Measurements from ENCODE around the gene RAX2.

DNA sequence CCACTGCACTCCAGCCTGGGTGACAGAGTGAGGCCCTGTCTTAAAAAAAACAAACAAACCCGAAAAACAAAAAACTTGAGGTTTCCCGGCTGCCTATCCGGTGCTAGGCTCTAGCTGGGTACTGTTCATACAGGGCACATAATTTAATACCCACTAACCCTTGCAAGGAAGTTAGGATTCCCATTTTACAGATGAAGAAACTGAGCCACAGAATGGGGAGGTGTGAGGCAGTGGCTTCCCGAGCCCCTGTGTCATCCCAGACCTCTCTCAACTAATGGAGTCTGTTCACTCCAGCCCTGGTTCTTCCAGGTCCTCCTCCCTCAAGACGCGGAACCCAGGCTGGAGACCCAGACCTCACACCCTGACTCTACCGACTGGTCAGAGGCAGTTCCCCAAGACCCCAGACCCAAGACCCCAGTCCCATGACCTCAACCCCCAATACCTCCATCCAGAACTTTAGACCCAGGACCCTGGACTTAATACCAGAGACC is 11.1 kb downstream of the RAX2 start:
- TF ChIP-seq RAD21 (conservative IDR thresholded peaks at IDR 0.05) (no peak), CTCF (IDR thresholded peaks at IDR 0.05; ENCODE audit: poor library complexity, severe bottlenecking) (no peak), MXI1 (conservative IDR thresholded peaks at IDR 0.05; ENCODE audit: poor library complexity, severe bottlenecking) (no peak), POLR2AphosphoS5 (IDR thresholded peaks at IDR 0.05) (no peak), EZH2 (IDR thresholded peaks at IDR 0.05; ENCODE audit: borderline replicate concordance, insufficient read depth, low read length, poor library complexity, severe bottlenecking) (no peak), EP300 (conservative IDR thresholded peaks at IDR 0.05; ENCODE audit: poor library complexity, severe bottlenecking) (no peak), REST (IDR thresholded peaks at IDR 0.05; ENCODE audit: borderline replicate concordance) (no peak), SMC3 (conservative IDR thresholded peaks at IDR 0.05; ENCODE audit: poor library complexity) (no peak), TAF1 (IDR thresholded peaks at IDR 0.05; ENCODE audit: low read depth) (no peak)
